MM.1S (cell line): ENCODE measurements around the gene PARP8.

ENCODE experiments used
- DNase-seq: peaks from one replicate; pipeline ENCODE4 v3.0.0-alpha.2; 2015
- H2AFZ ChIP-seq: fragments of 300-600 bp; sonication (generic); 2 replicates; pipeline ENCODE4 v1.6.0; 2016; ENCODE audit warnings: antibody characterized with exemption, low read length
- H3F3A ChIP-seq: fragments of 300-600 bp; sonication (generic); 2 replicates; pipeline ENCODE4 v1.6.1; 2016; ENCODE audit warnings: mild to moderate bottlenecking, antibody characterized with exemption, low read length, moderate library complexity, mixed read lengths; ENCODE audit not compliant: insufficient read depth
- H3K27ac ChIP-seq: fragments of 300-600 bp; sonication (generic); 2 replicates; pipeline ENCODE4 v1.5.1; 2016; ENCODE audit warnings: mild to moderate bottlenecking, low read length
- H3K27me3 ChIP-seq: fragments of 300-600 bp; sonication (generic); replicated peaks from 2 replicates; pipeline ENCODE4 v1.6.0; 2016; ENCODE audit warnings: low read length; ENCODE audit not compliant: insufficient read depth
- H3K36me3 ChIP-seq: fragments of 300-600 bp; sonication (generic); replicated peaks from 2 replicates; pipeline ENCODE4 v1.6.1; 2016; ENCODE audit warnings: mild to moderate bottlenecking, low read length, mixed read lengths; ENCODE audit not compliant: insufficient read depth
- H3K4me1 ChIP-seq: fragments of 300-600 bp; sonication (generic); 2 replicates; pipeline ENCODE4 v1.6.1; 2016; ENCODE audit warnings: low read length, mixed read lengths
- H3K4me2 ChIP-seq: fragments of 300-600 bp; sonication (generic); 2 replicates; pipeline ENCODE4 v1.6.0; 2016; ENCODE audit warnings: low read depth, low read length
- H3K4me3 ChIP-seq: fragments of 300-600 bp; sonication (generic); 2 replicates; pipeline ENCODE4 v1.5.1; 2016; ENCODE audit warnings: low read length, mixed read lengths
- H3K79me2 ChIP-seq: fragments of 300-600 bp; sonication (generic); 2 replicates; pipeline ENCODE4 v1.6.1; 2016; ENCODE audit warnings: mixed run types, low read length, mixed read lengths
- H3K9ac ChIP-seq: fragments of 300-600 bp; sonication (generic); 2 replicates; pipeline ENCODE4 v1.6.1; 2016; ENCODE audit warnings: low read length, mixed read lengths
- H3K9me2 ChIP-seq: fragments of 300-600 bp; sonication (generic); replicated peaks from 2 replicates; pipeline ENCODE4 v1.6.1; 2016; ENCODE audit warnings: mild to moderate bottlenecking, low read length, mixed read lengths; ENCODE audit not compliant: insufficient read depth
- H3K9me3 ChIP-seq: fragments of 300-600 bp; sonication (generic); replicated peaks from 2 replicates; pipeline ENCODE4 v1.6.1; 2016; ENCODE audit warnings: mild to moderate bottlenecking, low read length, mixed read lengths; ENCODE audit not compliant: insufficient read depth
- H4K20me1 ChIP-seq: fragments of 300-600 bp; sonication (generic); 2 replicates; pipeline ENCODE4 v1.6.1; 2016; ENCODE audit warnings: mild to moderate bottlenecking, low read length, moderate library complexity, mixed read lengths; ENCODE audit not compliant: insufficient read depth
- EZH2 ChIP-seq: fragments of 300-600 bp; sonication (generic); optimal IDR thresholded peaks from 2 replicates; pipeline ENCODE3; 2017; ENCODE audit warnings: low read depth, mild to moderate bottlenecking, antibody characterized with exemption, low read length, mixed read lengths
- EZH2phosphoT487 ChIP-seq: fragments of 300-600 bp; sonication (generic); IDR thresholded peaks from 2 replicates; pipeline ENCODE4 v1.6.1; 2018; ENCODE audit warnings: antibody characterized with exemption, low read length
- TF ChIP-seq, protein P1 (sequence below): fragments of 300-600 bp; sonication (generic); IDR thresholded peaks from 2 replicates; pipeline ENCODE4 v1.5.1; 2016; ENCODE audit warnings: antibody characterized with exemption, low read length, mixed read lengths

PARP8 gene

DNA sequence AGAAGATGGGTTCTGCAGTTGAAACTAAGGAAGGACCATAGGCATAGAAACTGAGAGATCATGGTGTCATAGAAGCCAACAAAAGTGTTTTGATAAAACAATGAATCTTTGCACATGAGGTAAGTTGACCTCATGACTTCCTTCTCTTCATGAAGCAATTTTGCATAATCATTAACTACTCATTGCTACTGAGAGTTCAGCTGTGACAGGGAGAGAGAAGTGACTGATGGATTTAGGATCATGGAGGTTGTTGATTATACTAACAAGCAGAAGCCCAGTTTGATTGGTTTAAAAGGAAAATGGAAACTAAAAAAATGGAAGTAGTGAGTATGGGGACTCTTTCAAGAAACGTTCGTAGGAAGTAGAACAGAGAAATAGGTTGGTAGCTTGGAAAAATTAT lies 51.2 kb downstream of the PARP8 start:
- no peak overlapping the region for H3K9ac ChIP-seq
- H3K9me3 ChIP-seq = no peaks in the 10 kb centered on the region
- no peaks in the 10 kb centered on the region for H3K36me3 ChIP-seq
- H3K4me2 ChIP-seq = no peak overlapping the region
- H3K27ac ChIP-seq = no peak overlapping the region
- H3K4me1 ChIP-seq = peaks cover 3% of the 10 kb centered on the region
- no peaks in the 10 kb centered on the region for H3K27me3 ChIP-seq
- no peak overlapping the region for H3K4me3 ChIP-seq
- DNase-seq = no peak
- H3K9me2 ChIP-seq = no peaks in the 10 kb centered on the region
- no peak overlapping the region for H2AFZ ChIP-seq
- TF ChIP-seq, protein P1, sequence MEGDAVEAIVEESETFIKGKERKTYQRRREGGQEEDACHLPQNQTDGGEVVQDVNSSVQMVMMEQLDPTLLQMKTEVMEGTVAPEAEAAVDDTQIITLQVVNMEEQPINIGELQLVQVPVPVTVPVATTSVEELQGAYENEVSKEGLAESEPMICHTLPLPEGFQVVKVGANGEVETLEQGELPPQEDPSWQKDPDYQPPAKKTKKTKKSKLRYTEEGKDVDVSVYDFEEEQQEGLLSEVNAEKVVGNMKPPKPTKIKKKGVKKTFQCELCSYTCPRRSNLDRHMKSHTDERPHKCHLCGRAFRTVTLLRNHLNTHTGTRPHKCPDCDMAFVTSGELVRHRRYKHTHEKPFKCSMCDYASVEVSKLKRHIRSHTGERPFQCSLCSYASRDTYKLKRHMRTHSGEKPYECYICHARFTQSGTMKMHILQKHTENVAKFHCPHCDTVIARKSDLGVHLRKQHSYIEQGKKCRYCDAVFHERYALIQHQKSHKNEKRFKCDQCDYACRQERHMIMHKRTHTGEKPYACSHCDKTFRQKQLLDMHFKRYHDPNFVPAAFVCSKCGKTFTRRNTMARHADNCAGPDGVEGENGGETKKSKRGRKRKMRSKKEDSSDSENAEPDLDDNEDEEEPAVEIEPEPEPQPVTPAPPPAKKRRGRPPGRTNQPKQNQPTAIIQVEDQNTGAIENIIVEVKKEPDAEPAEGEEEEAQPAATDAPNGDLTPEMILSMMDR = no peak
- TF ChIP-seq EZH2 (no peak), EZH2phosphoT487 (no peak)
- H3F3A ChIP-seq = no peaks in the 10 kb centered on the region
- H4K20me1 ChIP-seq = no peaks in the 10 kb centered on the region
- peaks cover 63% of the 10 kb centered on the region for H3K79me2 ChIP-seq

DNA sequence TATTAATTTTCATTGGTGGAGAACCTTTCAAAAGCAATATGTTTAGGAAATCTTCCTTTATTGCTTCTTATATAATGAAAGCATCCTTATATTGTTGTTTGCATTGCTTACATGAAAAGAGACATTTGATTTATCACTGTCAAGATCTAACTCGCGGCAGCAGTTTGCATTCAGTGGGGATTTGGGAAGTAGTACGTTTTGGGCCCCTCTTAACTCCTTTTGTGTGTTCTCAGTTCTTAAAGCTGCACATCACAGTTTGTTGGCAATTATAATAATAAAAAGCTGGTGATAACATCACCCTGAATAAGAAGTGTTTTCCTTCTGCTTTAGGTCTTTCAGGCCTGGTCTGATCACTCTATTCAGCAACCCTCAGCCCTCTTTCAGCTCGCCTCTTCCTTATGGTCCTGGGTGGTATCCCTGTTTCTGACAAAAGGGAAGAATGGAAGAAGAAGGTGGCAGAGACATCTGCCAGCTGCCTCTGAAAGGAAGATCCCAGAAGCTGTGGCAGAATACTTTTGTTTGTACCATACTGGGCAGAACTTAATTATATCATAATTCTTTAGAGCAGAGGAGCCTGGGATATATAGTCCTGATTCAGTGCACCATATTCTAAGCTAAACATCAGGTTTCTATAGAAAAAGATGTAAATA lies 53.7 kb downstream of the PARP8 start:
- Histone ChIP-seq H3F3A (no peaks in the 10 kb centered on the region), H3K9me2 (no peaks in the 10 kb centered on the region), H3K4me2 (no peak overlapping the region), H3K4me1 (no peaks in the 10 kb centered on the region), H3K36me3 (no peaks in the 10 kb centered on the region), H4K20me1 (no peaks in the 10 kb centered on the region), H3K79me2 (peaks cover 60% of the 10 kb centered on the region), H3K27ac (no peak overlapping the region), H2AFZ (no peak overlapping the region), H3K9me3 (no peaks in the 10 kb centered on the region), H3K27me3 (no peaks in the 10 kb centered on the region), H3K9ac (no peak overlapping the region), H3K4me3 (no peak overlapping the region)
- DNase-seq = no peak
- TF ChIP-seq EZH2phosphoT487 (no peak), EZH2 (no peak)
- TF ChIP-seq, protein P1 = no peak

DNA sequence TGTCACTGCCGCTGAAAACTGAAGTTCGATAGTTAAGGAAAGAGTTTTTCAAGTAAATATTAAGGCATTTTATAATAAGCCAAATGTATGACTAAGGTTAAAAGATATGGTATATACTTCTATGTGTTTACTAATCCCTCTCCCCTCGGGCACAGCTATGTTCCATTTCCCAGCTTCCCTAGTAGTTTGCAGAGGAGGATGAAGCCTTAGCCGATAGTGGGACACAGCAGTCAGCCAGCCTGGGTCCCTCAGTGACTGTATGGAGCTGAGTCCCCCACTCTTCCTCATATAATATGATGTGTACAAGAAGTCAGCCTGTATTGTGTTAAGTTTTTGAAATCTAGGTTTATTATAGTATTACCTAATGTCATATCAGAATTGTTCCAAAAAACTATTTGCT lies 55.8 kb downstream of the PARP8 start:
- H3K27ac ChIP-seq = no peak overlapping the region
- no peaks in the 10 kb centered on the region for H3K9me2 ChIP-seq
- no peaks in the 10 kb centered on the region for H3K9me3 ChIP-seq
- H3K79me2 ChIP-seq = peaks cover 68% of the 10 kb centered on the region
- H2AFZ ChIP-seq = no peak overlapping the region
- H3K4me1 ChIP-seq = no peaks in the 10 kb centered on the region
- H3K36me3 ChIP-seq = no peaks in the 10 kb centered on the region
- no peaks in the 10 kb centered on the region for H3F3A ChIP-seq
- no peaks in the 10 kb centered on the region for H4K20me1 ChIP-seq
- no peak for TF ChIP-seq EZH2
- no peak for TF ChIP-seq EZH2phosphoT487
- TF ChIP-seq, protein P1 = no peak
- no peak overlapping the region for H3K9ac ChIP-seq
- no peaks in the 10 kb centered on the region for H3K27me3 ChIP-seq
- H3K4me2 ChIP-seq = no peak overlapping the region
- DNase-seq = no peak
- H3K4me3 ChIP-seq = no peak overlapping the region
